Mesenteric fat pad (tissue), 1 donor: ENCODE results near the gene TMEM30A. TPM values are rescaled to one million over a fixed set of nuclear protein-coding genes. Genes with fewer than 3 reads are reported as not detected.

ENCODE experiments used
- DNase-seq: peaks from one replicate; pipeline ENCODE4 v3.0.0-alpha.2; 2020; ENCODE audit warnings: low spot score
- long read RNA-seq: library from polyadenylated mRNA; unstranded; transcript quantifications from one replicate; pipeline ENCODE4 v2.0.0, GENCODE V29; 2020
- total RNA-seq: library from RNA; stranded (reverse); fragmentation: NEBNext Ultra II Directional; extraction: Animal tissue kit (Norgen Biotek cat#: 25700); gene quantifications from one replicate; pipeline ENCODE4 v1.2.1, GENCODE V29; 2021
- donor health status: DM: yes; HTN: yes; CAD: no.

TMEM30A gene
- 109 TPM for total RNA-seq
- long read RNA-seq, full-length matches to known transcripts = 22 of 41 reads
- long read RNA-seq, partial matches to known transcripts = 8 of 41 reads
- long read RNA-seq, other reads (novel, unspliced or antisense) = 11 of 41 reads

DNA sequence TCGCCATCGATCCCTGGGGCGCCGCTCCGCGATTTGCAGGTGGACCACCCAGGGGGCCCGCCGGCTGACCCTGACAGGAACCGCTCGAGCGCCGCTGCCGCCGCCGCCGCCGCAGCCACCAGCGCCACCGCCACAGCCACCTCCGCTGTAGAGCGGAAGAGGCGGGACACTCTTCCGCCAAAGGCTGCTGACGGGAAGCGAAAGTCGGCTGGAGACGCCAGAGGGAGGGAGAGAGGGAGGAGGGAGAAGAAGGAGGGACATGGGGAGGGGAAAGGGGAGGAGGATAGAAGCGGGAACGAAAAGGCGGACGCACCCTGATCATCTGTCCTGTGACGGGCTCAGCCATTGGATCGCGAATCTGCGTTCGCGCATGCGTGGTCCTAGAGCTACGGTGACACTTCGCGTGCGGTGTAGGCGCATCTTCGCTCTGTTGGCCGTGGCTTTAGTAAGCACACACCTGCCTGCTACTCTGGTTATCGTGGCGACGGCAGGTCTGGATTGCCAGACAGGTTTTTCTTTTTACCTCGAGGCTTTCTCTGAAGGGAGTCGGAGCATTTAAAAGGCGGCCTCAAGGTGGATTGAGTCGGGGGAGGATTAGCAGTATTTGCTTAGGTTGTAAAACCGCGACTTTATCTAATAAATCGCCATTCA is at the start of gene TMEM30A:
TMEM30A (minus strand) TSS at position 161 of the 651 bp plus-strand sequence; CDS start at position 7, 154 bp downstream.
- DNase-seq = peak; percentile 98

DNA sequence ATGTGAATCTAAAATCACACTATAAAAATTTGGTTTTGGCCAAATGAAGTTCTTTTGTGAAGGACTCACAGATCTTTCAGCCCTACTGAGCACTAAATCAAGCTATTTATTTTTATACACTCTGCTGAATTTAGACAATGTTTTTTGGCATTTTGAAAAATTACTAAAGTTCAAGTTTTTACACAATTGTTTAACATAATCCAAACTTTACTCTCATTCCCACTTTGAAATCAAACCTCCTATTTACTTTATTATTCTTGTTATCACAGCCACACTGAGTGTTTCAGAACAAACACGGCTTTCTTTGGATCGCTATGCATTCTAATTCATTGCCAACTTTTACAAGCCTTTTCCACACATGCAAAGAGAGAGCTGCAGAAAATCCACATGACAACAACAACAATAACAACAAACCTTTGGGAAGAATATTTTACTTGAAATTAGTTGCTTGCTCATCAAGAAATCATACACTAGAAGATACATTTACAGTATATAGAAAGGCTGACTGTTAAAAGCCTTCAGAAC is 49.1 kb upstream of the TMEM30A start:
- DNase-seq = no peak

GRCh38 chr6:75331151-75331550 is 46.6 kb upstream of the TMEM30A start:
- no peak for DNase-seq

DNA sequence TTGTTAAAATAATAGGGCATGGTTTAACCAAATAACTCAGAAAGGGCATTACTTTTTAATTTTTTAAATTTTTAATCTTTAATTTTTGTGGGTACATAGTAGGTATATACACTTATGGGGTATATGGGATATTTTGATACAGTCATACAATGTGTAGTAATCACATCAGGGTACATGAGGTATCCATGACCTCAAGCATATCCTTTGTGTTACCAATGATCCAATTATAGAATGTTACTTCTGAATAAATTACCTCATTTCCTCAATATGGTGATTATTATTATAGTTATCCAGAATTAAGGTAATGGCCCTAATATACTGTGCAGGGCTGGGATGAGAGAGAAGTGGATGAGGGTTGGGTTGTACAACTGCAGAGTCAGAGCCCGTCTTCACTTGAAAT is 45.1 kb upstream of the TMEM30A start:
- DNase-seq = no peak

DNA sequence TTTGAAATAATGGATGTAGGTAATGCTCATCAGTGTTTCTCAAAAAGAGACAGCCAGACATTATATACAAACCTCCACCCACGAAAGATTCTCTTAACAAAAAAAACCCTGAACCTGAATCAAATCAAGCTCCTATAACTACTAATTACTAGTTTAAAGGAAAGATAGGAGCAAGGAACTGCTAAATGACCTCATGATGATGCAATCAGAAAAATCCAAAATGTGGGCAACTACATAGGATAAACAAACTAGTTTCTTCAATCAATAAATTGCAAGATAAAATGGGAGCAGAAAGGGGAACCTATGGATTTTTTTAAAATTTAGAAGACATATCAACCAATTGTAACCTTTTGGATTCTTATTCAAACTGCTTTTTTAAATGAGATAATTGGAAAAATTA is 43.2 kb upstream of the TMEM30A start:
- DNase-seq = no peak

DNA sequence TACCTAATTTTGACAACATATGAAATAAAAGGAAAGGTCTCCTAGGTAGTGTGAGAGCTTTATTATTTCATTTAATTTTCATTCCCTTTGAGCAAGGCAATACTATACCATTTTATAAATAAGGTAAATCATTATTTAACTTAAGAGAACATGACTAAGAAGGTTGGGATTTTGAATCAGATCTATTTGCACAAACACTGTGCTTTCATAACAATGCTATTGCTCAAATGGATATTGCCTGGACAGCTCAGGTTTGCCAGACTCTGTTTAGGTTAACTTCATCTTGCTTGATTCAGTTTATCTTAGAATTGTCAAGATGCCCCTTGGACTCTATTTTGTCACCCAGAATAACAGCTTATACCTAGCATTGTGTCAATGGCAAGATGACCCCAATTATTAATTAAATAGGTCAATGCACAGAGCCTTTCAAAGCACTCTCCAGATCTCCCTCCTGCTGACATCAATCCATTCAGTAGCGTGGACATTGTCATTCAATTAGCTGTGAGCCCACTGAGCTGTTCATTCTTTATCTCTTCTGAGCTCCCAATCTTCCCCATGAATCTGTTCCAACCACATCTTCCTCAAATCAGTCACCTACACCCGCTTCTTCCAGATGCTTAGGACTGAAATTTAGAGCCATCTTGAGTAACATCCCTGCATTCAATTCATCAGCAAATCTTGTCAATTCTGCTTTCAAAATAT is 42.1 kb upstream of the TMEM30A start:
- no peak for DNase-seq

DNA sequence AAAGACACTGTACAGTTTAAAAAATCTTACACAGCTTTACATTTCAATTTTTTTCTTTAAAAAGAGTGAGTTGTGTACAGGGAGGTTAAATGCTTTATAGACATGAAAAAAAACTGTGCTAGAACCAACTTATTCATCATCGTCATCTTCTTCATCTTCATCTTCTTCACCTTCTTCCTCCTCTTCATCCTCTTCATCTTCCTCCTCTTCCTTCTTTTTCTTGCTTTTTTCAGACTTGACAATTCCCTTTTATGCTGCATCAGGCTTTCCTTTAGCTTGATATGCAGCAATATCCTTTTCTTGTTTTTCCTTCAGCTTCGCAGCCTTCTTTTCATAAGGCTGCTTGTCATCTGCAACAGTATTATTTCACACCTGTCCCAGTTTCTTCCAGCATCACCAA is 34.3 kb upstream of the TMEM30A start:
- DNase-seq = no peak

DNA sequence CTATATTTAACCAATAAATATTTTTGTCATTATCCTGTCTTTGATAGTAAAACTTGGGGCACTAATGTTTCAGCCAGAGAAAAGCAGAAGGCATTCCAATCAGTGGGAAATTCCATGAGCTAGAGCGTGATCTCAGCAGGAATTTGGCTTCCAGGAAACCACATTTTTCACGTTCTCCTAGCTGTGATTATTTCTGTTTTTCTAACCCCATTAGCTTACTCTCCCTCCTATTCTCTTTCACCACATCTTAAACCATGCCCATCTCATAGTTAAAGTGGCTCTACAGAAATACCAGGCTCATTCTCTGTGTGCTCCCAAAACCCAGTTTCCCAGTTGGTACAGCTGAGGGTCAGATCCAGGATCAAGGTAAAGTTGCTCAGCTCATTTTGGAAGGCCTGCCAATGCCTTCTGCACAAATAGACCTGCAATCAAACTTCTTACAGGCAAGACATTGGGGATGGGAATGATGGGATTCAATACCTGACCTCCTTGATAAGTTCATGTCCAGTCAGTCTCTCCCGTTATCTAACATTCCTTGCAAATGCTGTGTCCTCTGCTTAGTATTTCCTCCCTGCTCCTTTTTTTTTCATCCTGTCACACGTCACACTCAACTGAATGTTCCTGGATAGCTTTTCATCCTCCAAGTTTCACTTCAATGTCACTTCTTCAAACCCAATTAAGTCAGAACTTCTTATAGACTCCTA is 33.1 kb upstream of the TMEM30A start:
- no peak for DNase-seq

DNA sequence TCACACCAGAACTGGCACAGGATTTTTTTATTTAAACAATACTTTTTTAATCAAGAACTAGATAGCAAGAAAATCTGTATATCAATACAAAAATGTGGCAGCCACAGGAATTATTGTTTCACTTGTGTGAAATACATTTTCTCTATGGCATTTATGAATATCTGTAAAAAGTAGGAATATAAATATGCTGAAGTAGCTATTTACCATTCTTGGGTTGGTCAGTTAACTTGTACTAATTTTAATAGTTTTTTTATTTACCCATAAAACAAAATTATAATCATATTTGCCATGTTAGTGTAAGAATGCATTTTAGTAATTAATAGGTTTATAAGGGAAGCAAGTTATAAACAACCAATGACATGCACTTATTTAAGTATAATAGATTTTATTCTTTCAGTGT is 31.4 kb upstream of the TMEM30A start:
- no peak for DNase-seq

- no peak for DNase-seq
Observed at GRCh38 chr6:75308250-75308988, 23.8 kb upstream of the TMEM30A start.

GRCh38 chr6:75307364-75308004 is 22.9 kb upstream of the TMEM30A start:
- no peak for DNase-seq

- DNase-seq = no peak
Observed at GRCh38 chr6:75306064-75306463, 21.5 kb upstream of the TMEM30A start.

DNA sequence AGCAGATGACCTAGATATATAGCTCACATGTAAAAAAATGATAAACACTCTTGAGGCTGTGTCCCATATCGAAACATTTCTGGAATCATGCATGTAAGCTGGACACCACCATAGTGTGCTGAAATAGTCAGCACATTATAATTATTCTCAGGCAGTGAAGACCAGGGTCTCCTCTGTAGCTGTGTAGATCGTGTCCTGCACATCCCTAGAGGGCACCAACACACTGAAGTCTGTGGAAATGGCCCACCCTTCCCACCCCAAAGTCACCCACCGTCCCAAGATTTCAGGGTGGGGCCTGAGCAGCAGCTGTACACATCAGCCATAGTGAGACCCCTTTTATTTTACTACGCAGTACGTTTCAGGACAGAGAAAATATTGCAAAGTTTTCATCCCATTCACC is 21.0 kb upstream of the TMEM30A start:
- DNase-seq = no peak

GRCh38 chr6:75302280-75302679 is 17.7 kb upstream of the TMEM30A start:
- DNase-seq = no peak

- no peak for DNase-seq
Observed at GRCh38 chr6:75301537-75301936, 16.9 kb upstream of the TMEM30A start.

DNA sequence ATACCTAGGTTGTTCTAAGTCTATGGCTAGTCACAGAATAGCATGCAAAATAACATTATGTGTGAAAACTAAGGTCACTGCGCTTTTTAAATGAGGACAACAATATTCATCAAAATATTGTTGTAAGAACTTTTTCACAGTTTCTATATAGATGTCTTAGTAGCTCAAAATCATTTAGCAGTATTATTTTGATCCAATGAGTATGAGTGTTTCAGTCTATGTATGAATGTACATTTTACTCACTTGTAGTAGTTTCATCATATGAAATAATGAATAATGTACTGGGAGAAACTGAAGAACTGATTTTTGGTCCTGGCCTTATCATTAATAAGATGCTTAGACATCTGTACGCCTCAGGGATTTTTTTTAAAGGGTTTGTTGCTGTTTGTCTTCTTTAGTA is 16.5 kb upstream of the TMEM30A start:
- DNase-seq = no peak

DNA sequence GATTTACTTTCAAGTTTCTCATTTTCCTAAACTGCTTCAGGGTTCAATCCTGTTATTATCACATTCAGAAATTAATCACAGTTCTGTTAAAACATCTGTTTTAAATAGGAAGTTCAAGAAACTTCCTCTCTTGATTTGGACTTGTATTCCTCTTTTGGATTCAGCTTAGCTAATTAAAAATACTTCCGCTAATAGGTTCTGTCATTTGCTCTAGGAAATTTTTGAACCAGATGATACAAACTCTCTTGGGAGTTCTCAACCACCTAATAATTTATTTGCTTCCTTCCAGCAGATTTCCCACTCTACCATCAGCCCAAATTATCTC is 15.9 kb upstream of the TMEM30A start:
- no peak for DNase-seq

- no peak for DNase-seq
Observed at GRCh38 chr6:75299801-75300530, 15.4 kb upstream of the TMEM30A start.

- no peak for DNase-seq
Observed at GRCh38 chr6:75296811-75297779, 12.5 kb upstream of the TMEM30A start.
